ENCODE data around the gene CTXN1.

- TF ChIP-seq REST (IDR thresholded peaks at IDR 0.05; ENCODE audit: low read depth, low read length) = no peak
- no peak for TF ChIP-seq SIN3A (IDR thresholded peaks at IDR 0.05; ENCODE audit: borderline replicate concordance, low read depth, low read length)
Measured at GRCh38 chr19:7959211-7959610, 33.3 kb upstream of the CTXN1 start.

All from SK-N-SH (cell line).